RWPE2 (cell line): ENCODE data around the gene RNF213.
"Not testable (repeated sequence)": the region's sequence is repeated elsewhere in the genome, so short reads cannot be mapped to it uniquely, and the experiment has no call there.

Experiments used
- ATAC-seq: fragments of 200-7000 bp; cut with Tn5 transposase; 3 replicates; pipeline ENCODE4 v1.9.1; 2021; ENCODE audit warnings: low read depth
- DNase-seq: peaks from one replicate; pipeline ENCODE4 v3.0.0-alpha.2; 2020; ENCODE audit warnings: low spot score
- H3K27ac ChIP-seq: fragments of 450-650 bp; 2 replicates; pipeline ENCODE4 v1.5.1; 2017; ENCODE audit warnings: mild to moderate bottlenecking; ENCODE audit not compliant: poor library complexity, severe bottlenecking
- H3K27me3 ChIP-seq: fragments of 250-450 bp; sonication (Bioruptor Pico); 2 replicates; pipeline ENCODE4 v1.5.1; 2021; ENCODE audit warnings: mild to moderate bottlenecking, moderate library complexity; ENCODE audit not compliant: insufficient read depth, poor library complexity, severe bottlenecking
- H3K36me3 ChIP-seq: fragments of 250-450 bp; sonication (Bioruptor Pico); 2 replicates; pipeline ENCODE4 v1.5.1; 2020; ENCODE audit warnings: low read depth, mild to moderate bottlenecking, moderate library complexity
- H3K4me1 ChIP-seq: fragments of 250-450 bp; sonication (Bioruptor Pico); 2 replicates; pipeline ENCODE4 v1.5.1; 2021; ENCODE audit warnings: mild to moderate bottlenecking, moderate library complexity; ENCODE audit not compliant: insufficient read depth, poor library complexity, severe bottlenecking
- H3K4me3 ChIP-seq: fragments of 250-450 bp; sonication (Bioruptor Pico); 2 replicates; pipeline ENCODE4 v1.5.1; 2021; ENCODE audit warnings: mild to moderate bottlenecking, moderate library complexity; ENCODE audit not compliant: severe bottlenecking
- H3K9me3 ChIP-seq: fragments of 250-450 bp; sonication (Bioruptor Pico); 2 replicates; pipeline ENCODE4 v1.5.1; 2021; ENCODE audit warnings: mild to moderate bottlenecking, moderate library complexity; ENCODE audit not compliant: severe bottlenecking
- TF ChIP-seq, protein P1 (sequence below): fragments of 450-650 bp; IDR thresholded peaks from one replicate; pipeline ENCODE4 v1.5.1; 2017; ENCODE audit warnings: mild to moderate bottlenecking, moderate library complexity; ENCODE audit not compliant: poor library complexity, severe bottlenecking

The RNF213 gene

DNA sequence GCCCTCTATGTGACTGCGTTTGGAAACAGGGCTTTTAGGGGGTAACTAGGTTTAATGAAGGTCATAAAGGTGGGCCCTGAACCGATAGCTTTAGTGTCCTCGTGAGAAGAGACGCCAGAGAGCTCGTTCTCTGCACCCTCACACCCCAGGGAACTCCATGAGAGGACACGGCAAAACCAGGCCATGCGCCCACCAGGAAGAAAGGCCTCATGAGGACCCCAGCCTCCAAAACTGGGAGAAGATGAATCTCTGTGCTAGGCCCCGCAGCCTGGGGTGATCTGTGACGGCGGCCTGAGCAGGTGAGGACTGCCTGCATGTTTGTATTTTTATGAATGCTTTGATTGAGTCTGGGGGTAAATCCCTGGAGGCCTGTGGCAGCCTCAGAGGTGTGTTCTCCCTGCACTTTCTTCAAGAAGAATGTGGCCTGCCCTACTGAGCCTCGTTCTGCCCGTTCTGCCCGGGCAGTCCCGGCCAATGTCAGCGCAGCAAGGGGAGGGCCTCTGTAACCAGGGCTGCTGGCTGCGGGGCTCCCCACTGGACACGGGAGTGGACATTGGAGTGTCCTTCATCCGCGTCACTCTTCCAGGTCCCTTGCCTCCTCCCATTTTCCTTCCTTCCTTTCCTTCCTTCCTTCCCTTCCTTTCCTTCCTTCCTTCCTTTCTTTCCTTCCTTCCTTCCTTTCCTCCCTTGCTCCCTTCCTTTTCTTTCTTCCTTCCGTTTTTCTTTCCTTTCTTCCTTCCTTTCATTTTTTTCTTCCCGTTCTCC is 6.8 kb upstream of the RNF213 start:
- no peak overlapping the region for H3K4me3 ChIP-seq
- no peak for DNase-seq
- H3K9me3 ChIP-seq: no peaks in the 10 kb centered on the region
- TF ChIP-seq, protein P1, sequence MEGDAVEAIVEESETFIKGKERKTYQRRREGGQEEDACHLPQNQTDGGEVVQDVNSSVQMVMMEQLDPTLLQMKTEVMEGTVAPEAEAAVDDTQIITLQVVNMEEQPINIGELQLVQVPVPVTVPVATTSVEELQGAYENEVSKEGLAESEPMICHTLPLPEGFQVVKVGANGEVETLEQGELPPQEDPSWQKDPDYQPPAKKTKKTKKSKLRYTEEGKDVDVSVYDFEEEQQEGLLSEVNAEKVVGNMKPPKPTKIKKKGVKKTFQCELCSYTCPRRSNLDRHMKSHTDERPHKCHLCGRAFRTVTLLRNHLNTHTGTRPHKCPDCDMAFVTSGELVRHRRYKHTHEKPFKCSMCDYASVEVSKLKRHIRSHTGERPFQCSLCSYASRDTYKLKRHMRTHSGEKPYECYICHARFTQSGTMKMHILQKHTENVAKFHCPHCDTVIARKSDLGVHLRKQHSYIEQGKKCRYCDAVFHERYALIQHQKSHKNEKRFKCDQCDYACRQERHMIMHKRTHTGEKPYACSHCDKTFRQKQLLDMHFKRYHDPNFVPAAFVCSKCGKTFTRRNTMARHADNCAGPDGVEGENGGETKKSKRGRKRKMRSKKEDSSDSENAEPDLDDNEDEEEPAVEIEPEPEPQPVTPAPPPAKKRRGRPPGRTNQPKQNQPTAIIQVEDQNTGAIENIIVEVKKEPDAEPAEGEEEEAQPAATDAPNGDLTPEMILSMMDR: no peak
- H3K36me3 ChIP-seq: no peaks in the 10 kb centered on the region
- peak overlapping the region; percentile 84 for H3K27ac ChIP-seq
- H3K27me3 ChIP-seq: no peaks in the 10 kb centered on the region
- peaks cover 16% of the 10 kb centered on the region for H3K4me1 ChIP-seq
- ATAC-seq: no peak

DNA sequence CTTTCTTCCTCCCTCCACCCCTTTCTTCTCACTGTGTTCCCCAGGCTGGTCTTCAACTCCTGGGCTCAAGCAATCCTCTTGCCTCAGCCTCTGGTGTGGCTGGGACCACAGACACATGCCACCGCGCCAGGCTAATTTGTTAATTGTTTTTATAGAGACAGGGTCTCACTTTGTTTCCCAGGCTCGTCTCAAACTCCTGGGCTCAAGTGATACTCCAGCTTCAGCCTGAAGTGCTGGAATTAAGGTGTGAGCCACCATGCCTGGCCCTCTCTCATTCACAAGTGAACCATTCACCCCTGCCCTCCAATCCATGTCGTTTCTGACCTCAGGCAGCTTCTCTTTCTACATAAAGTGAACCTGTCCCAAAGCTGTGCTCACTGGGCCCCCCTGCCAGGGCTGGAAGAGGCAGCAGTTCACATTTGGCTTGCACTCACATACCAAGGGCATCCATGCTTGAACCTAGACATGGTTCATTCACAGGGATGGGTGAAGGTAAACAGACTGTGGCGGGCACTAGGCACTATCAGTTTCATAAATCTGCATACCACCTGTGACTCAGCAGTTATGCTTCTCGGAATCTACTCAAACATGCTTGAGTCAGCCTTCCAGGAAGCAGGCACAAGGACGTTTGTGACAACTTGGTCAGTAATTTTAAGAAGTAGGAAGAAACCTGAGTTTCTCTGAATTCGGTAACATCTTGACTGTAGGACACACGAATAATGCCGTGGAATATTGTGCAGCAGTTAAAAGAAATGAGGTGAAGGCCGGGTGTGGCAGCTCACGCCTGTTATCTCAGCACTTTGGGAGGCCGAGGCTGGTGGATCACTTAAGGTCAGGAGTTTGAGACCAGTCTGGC is 6.0 kb upstream of the RNF213 start:
- DNase-seq: no peak
- TF ChIP-seq, protein P1: no peak
- Histone ChIP-seq H3K9me3 (no peaks in the 10 kb centered on the region), H3K27me3 (no peaks in the 10 kb centered on the region), H3K36me3 (no peaks in the 10 kb centered on the region), H3K4me3 (no peak overlapping the region), H3K4me1 (peaks cover 16% of the 10 kb centered on the region), H3K27ac (peak overlapping the region; percentile 84)
- ATAC-seq: peak; percentile 87

DNA sequence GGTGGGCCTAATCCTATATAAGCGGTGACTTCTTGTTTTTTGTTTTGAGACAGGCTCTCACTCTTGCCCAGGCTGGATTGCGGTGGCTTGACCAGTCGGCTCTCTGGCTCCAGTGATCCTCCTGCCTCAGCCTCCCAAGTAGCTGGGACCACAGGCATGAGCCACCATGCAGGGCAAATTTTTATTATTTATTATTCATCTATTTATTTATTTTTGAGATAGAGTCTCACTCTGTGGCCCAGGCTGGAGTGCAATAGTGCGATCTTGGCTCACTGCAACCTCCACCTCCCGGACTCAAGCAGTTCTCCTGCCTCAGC is 4.7 kb upstream of the RNF213 start:
- Histone ChIP-seq H3K9me3 (no peaks in the 10 kb centered on the region), H3K4me1 (peaks cover 16% of the 10 kb centered on the region), H3K4me3 (no peak overlapping the region), H3K36me3 (no peaks in the 10 kb centered on the region), H3K27ac (peak overlapping the region; percentile 84), H3K27me3 (no peaks in the 10 kb centered on the region)
- ATAC-seq (no peak), DNase-seq (no peak)
- TF ChIP-seq, protein P1: no peak

DNA sequence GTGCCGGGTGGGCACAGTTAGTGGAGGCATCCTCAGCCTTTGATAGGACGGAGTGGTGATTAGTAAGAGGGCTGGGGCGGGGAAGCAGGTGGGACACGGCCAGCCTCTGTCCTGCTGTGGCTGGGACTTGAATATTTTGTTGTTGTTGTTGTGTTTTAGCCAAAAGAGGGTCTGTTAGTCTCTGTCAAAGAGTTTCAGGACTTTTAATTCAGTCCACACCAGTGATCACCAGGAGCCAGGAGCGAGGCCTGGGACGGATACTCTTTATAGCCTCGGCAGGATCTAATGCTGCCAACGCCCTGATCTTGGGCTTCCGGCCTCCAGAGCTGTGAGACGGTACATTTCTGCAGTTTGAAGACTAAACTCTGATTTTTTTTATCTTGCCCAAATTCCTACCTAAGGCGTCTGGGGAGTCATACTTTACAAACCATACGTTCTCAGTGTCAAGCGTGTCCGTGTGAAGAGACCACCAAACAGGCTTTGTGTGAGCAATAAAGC is 2.9 kb upstream of the RNF213 start:
- no peak for ATAC-seq
- Histone ChIP-seq H3K4me1 (peaks cover 24% of the 10 kb centered on the region), H3K36me3 (no peaks in the 10 kb centered on the region), H3K4me3 (no peak overlapping the region), H3K27ac (no peak overlapping the region), H3K9me3 (no peaks in the 10 kb centered on the region), H3K27me3 (no peaks in the 10 kb centered on the region)
- DNase-seq: no peak
- TF ChIP-seq, protein P1: no peak

DNA sequence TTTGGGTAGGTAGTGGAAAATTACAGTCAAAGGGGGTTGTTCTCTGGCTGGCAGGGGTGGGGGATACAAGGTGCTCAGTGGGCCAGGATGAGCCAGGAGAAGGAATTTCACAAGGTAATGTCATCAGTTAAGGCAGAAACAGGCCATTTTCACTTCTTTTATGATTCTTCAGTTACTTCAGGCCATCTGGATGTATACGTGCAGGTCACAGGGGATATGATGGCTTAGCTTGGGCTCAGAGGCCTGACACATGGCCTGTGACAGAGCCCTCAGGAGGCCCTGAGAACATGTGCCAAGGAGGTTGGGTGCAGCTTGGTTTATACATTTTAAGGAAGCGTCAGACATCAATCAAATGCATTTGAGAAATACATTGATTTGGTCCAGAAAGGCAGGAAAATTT is 2.4 kb upstream of the RNF213 start:
- not testable (repeated sequence) for ATAC-seq, H3K27me3 ChIP-seq, H3K36me3 ChIP-seq, H3K4me3 ChIP-seq, DNase-seq, H3K9me3 ChIP-seq
- Histone ChIP-seq H3K27ac (peak overlapping the region; percentile 71), H3K4me1 (peaks cover 27% of the 10 kb centered on the region)
